HEK293 (cell line): ENCODE measurements around the gene CCDC50.
A peak's percentile ranks its signal among the peaks of the same experiment; 100 is the strongest.

ENCODE experiments used
- EGR2 ChIP-seq: fragments of 450-650 bp; formaldehyde crosslinking; IDR thresholded peaks from 2 replicates; pipeline ENCODE4 v1.5.1; 2016; ENCODE audit warnings: low read depth, missing biosample characterization, missing genetic modification characterization
- GLI4 ChIP-seq: fragments of 450-650 bp; formaldehyde crosslinking; IDR thresholded peaks from 2 replicates; pipeline ENCODE4 v1.5.1; 2016; ENCODE audit warnings: missing biosample characterization, missing genetic modification characterization
- GLIS1 ChIP-seq: fragments of 450-650 bp; formaldehyde crosslinking; IDR thresholded peaks from 2 replicates; pipeline ENCODE4 v1.5.1; 2016; ENCODE audit warnings: missing biosample characterization, missing genetic modification characterization
- MZF1 ChIP-seq: fragments of 450-650 bp; formaldehyde crosslinking; IDR thresholded peaks from 2 replicates; pipeline ENCODE4 v1.5.1; 2017; ENCODE audit warnings: missing biosample characterization, missing genetic modification characterization, borderline replicate concordance
- SP7 ChIP-seq: fragments of 450-650 bp; formaldehyde crosslinking; IDR thresholded peaks from 2 replicates; pipeline ENCODE4 v1.5.1; 2016; ENCODE audit warnings: missing biosample characterization, missing genetic modification characterization
- ZNF311 ChIP-seq: fragments of 450-650 bp; formaldehyde crosslinking; IDR thresholded peaks from 2 replicates; pipeline ENCODE4 v1.5.1; 2017; ENCODE audit warnings: missing biosample characterization, missing genetic modification characterization, borderline replicate concordance
- ZNF391 ChIP-seq: fragments of 450-650 bp; formaldehyde crosslinking; IDR thresholded peaks from 2 replicates; pipeline ENCODE4 v1.5.1; 2016; ENCODE audit warnings: low read depth, missing biosample characterization, missing genetic modification characterization, borderline replicate concordance
- ZNF501 ChIP-seq: fragments of 450-650 bp; formaldehyde crosslinking; IDR thresholded peaks from 2 replicates; pipeline ENCODE4 v1.5.1; 2016; ENCODE audit warnings: missing biosample characterization, missing genetic modification characterization
- ZNF529 ChIP-seq: fragments of 450-650 bp; formaldehyde crosslinking; IDR thresholded peaks from 2 replicates; pipeline ENCODE4 v1.5.1; 2017; ENCODE audit warnings: missing genetic modification characterization, missing biosample characterization; ENCODE audit not compliant: insufficient replicate concordance
- ZNF530 ChIP-seq: fragments of 450-650 bp; formaldehyde crosslinking; IDR thresholded peaks from 2 replicates; pipeline ENCODE4 v1.5.1; 2016; ENCODE audit warnings: low read depth, missing biosample characterization, missing genetic modification characterization
- ZNF560 ChIP-seq: fragments of 450-650 bp; formaldehyde crosslinking; IDR thresholded peaks from 2 replicates; pipeline ENCODE4 v1.5.1; 2017; ENCODE audit warnings: missing biosample characterization, missing genetic modification characterization, borderline replicate concordance
- ZNF621 ChIP-seq: fragments of 450-650 bp; formaldehyde crosslinking; IDR thresholded peaks from 2 replicates; pipeline ENCODE4 v1.5.1; 2017; ENCODE audit warnings: missing biosample characterization, missing genetic modification characterization
- ZNF629 ChIP-seq: fragments of 450-650 bp; formaldehyde crosslinking; IDR thresholded peaks from 2 replicates; pipeline ENCODE4 v1.5.1; 2017; ENCODE audit warnings: missing biosample characterization, missing genetic modification characterization
- ZNF654 ChIP-seq: fragments of 450-650 bp; formaldehyde crosslinking; IDR thresholded peaks from 2 replicates; pipeline ENCODE4 v1.5.1; 2016; ENCODE audit warnings: low read depth, missing biosample characterization, missing genetic modification characterization
- ZNF670 ChIP-seq: fragments of 450-650 bp; formaldehyde crosslinking; IDR thresholded peaks from 2 replicates; pipeline ENCODE4 v1.5.1; 2016; ENCODE audit warnings: missing biosample characterization, missing genetic modification characterization, low read depth
- ZNF707 ChIP-seq: fragments of 450-650 bp; formaldehyde crosslinking; IDR thresholded peaks from 2 replicates; pipeline ENCODE4 v1.5.1; 2016; ENCODE audit warnings: missing biosample characterization, missing genetic modification characterization
- ZNF785 ChIP-seq: fragments of 450-650 bp; formaldehyde crosslinking; IDR thresholded peaks from 2 replicates; pipeline ENCODE4 v1.5.1; 2016; ENCODE audit warnings: missing biosample characterization, missing genetic modification characterization
- ZSCAN23 ChIP-seq: fragments of 450-650 bp; formaldehyde crosslinking; IDR thresholded peaks from 2 replicates; pipeline ENCODE4 v1.5.1; 2016; ENCODE audit warnings: missing biosample characterization, missing genetic modification characterization
- TF ChIP-seq, protein P1 (sequence below): fragments of 450-650 bp; formaldehyde crosslinking; IDR thresholded peaks from 2 replicates; pipeline ENCODE4 v1.5.1; 2016; ENCODE audit warnings: missing biosample characterization, missing genetic modification characterization
- TF ChIP-seq, protein P2 (sequence below): fragments of 450-650 bp; formaldehyde crosslinking; IDR thresholded peaks from 2 replicates; pipeline ENCODE4 v1.5.1; 2016; ENCODE audit warnings: missing biosample characterization, missing genetic modification characterization, borderline replicate concordance
- TF ChIP-seq, protein P3 (sequence below): fragments of 450-650 bp; formaldehyde crosslinking; IDR thresholded peaks from 2 replicates; pipeline ENCODE4 v1.5.1; 2016; ENCODE audit warnings: missing biosample characterization, missing genetic modification characterization
- TF ChIP-seq, protein P4 (sequence below): IDR thresholded peaks from 2 replicates; pipeline ENCODE4 v1.6.1; 2011; ENCODE audit warnings: mild to moderate bottlenecking, low read depth, low read length, borderline replicate concordance
- TF ChIP-seq, protein P5 (sequence below): fragments of 450-650 bp; formaldehyde crosslinking; IDR thresholded peaks from 2 replicates; pipeline ENCODE4 v1.5.1; 2016; ENCODE audit warnings: missing biosample characterization, missing genetic modification characterization
- TF ChIP-seq, protein P6 (sequence below): fragments of 450-650 bp; formaldehyde crosslinking; IDR thresholded peaks from 2 replicates; pipeline ENCODE4 v1.5.1; 2017; ENCODE audit warnings: missing biosample characterization, missing genetic modification characterization
- TF ChIP-seq, protein P7 (sequence below): fragments of 450-650 bp; formaldehyde crosslinking; IDR thresholded peaks from 2 replicates; pipeline ENCODE4 v1.5.1; 2016; ENCODE audit warnings: missing biosample characterization, missing genetic modification characterization

Gene CCDC50

DNA sequence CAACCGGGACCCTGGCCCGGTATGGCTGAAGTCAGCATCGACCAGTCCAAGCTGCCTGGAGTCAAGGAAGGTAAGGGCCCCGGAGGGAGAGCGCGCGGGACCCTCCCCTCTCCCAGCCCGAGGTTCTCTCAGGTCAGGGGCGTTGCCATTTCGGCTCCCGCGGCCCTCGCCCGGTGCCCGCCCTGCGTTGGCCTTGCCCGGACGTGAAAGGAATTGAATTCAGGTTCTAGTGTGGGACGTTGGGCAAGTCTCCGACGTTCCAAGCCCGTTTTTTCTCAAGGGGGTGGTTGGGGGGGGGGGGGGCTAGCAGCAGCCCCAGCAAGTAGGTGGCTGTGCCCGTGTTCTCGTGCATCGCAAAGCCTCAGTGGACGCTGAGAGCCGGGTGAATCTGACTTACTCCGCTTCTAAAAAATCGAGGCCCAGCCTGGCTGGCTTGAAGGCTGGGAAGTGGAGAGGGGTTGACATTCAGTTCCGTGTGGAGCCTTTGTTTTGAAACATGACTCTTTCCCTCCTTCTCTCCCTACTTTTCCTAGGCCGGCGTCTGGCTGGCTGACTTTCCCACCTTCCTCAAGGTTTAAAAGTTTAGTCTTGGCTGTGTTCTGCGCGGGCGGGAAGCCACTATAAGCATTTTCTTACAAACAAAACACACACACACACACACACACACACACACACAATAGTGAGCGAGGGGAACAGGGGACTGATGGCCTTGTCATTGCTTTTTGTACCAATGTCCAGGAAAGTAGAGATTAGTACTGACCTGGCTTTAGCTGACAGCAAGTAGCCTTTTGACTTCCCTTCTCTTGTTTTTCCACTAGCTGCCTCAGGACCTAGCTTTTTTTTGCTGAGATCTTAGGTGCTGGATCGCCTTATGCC lies 698 bp downstream of the CCDC50 start, which contains the start of gene UTS2B (continued):
- TF ChIP-seq ZNF311 (no peak), ZNF654 (tag by site-specific recombination) (no peak), MZF1 (no peak), GLI4 (tag by site-specific recombination) (no peak), ZSCAN23 (tag by site-specific recombination) (no peak), SP7 (tag by site-specific recombination) (no peak; the same call in 1 of the 2 replicates), ZNF560 (tag by site-specific recombination) (no peak), ZNF629 (tag by site-specific recombination) (0 out of 2 replicates have a peak, but pooled peaks have one; percentile 37), ZNF670 (tag by site-specific recombination) (no peak), ZNF391 (tag by site-specific recombination) (0 out of 2 replicates have a peak, but pooled peaks have one; percentile 57), ZNF529 (no peak), ZNF621 (no peak), GLIS1 (tag by site-specific recombination) (no peak), ZNF707 (tag by site-specific recombination) (no peak), ZNF501 (tag by site-specific recombination) (no peak), ZNF530 (no peak), EGR2 (tag by site-specific recombination) (peak; percentile 36; the same call in 1 of the 2 replicates), ZNF785 (no peak)
- TF ChIP-seq, protein P1, sequence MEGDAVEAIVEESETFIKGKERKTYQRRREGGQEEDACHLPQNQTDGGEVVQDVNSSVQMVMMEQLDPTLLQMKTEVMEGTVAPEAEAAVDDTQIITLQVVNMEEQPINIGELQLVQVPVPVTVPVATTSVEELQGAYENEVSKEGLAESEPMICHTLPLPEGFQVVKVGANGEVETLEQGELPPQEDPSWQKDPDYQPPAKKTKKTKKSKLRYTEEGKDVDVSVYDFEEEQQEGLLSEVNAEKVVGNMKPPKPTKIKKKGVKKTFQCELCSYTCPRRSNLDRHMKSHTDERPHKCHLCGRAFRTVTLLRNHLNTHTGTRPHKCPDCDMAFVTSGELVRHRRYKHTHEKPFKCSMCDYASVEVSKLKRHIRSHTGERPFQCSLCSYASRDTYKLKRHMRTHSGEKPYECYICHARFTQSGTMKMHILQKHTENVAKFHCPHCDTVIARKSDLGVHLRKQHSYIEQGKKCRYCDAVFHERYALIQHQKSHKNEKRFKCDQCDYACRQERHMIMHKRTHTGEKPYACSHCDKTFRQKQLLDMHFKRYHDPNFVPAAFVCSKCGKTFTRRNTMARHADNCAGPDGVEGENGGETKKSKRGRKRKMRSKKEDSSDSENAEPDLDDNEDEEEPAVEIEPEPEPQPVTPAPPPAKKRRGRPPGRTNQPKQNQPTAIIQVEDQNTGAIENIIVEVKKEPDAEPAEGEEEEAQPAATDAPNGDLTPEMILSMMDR (tag by site-specific recombination): no peak
- TF ChIP-seq, protein P2, sequence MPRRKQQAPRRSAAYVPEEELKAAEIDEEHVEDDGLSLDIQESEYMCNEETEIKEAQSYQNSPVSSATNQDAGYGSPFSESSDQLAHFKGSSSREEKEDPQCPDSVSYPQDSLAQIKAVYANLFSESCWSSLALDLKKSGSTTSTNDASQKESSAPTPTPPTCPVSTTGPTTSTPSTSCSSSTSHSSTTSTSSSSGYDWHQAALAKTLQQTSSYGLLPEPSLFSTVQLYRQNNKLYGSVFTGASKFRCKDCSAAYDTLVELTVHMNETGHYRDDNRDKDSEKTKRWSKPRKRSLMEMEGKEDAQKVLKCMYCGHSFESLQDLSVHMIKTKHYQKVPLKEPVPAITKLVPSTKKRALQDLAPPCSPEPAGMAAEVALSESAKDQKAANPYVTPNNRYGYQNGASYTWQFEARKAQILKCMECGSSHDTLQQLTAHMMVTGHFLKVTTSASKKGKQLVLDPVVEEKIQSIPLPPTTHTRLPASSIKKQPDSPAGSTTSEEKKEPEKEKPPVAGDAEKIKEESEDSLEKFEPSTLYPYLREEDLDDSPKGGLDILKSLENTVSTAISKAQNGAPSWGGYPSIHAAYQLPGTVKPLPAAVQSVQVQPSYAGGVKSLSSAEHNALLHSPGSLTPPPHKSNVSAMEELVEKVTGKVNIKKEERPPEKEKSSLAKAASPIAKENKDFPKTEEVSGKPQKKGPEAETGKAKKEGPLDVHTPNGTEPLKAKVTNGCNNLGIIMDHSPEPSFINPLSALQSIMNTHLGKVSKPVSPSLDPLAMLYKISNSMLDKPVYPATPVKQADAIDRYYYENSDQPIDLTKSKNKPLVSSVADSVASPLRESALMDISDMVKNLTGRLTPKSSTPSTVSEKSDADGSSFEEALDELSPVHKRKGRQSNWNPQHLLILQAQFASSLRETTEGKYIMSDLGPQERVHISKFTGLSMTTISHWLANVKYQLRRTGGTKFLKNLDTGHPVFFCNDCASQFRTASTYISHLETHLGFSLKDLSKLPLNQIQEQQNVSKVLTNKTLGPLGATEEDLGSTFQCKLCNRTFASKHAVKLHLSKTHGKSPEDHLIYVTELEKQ (tag by site-specific recombination): no peak
- TF ChIP-seq, protein P3, sequence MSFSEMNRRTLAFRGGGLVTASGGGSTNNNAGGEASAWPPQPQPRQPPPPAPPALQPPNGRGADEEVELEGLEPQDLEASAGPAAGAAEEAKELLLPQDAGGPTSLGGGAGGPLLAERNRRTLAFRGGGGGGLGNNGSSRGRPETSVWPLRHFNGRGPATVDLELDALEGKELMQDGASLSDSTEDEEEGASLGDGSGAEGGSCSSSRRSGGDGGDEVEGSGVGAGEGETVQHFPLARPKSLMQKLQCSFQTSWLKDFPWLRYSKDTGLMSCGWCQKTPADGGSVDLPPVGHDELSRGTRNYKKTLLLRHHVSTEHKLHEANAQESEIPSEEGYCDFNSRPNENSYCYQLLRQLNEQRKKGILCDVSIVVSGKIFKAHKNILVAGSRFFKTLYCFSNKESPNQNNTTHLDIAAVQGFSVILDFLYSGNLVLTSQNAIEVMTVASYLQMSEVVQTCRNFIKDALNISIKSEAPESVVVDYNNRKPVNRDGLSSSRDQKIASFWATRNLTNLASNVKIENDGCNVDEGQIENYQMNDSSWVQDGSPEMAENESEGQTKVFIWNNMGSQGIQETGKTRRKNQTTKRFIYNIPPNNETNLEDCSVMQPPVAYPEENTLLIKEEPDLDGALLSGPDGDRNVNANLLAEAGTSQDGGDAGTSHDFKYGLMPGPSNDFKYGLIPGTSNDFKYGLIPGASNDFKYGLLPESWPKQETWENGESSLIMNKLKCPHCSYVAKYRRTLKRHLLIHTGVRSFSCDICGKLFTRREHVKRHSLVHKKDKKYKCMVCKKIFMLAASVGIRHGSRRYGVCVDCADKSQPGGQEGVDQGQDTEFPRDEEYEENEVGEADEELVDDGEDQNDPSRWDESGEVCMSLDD (tag by site-specific recombination): no peak
- TF ChIP-seq, protein P4, sequence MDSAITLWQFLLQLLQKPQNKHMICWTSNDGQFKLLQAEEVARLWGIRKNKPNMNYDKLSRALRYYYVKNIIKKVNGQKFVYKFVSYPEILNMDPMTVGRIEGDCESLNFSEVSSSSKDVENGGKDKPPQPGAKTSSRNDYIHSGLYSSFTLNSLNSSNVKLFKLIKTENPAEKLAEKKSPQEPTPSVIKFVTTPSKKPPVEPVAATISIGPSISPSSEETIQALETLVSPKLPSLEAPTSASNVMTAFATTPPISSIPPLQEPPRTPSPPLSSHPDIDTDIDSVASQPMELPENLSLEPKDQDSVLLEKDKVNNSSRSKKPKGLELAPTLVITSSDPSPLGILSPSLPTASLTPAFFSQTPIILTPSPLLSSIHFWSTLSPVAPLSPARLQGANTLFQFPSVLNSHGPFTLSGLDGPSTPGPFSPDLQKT: no peak
- TF ChIP-seq, protein P5, sequence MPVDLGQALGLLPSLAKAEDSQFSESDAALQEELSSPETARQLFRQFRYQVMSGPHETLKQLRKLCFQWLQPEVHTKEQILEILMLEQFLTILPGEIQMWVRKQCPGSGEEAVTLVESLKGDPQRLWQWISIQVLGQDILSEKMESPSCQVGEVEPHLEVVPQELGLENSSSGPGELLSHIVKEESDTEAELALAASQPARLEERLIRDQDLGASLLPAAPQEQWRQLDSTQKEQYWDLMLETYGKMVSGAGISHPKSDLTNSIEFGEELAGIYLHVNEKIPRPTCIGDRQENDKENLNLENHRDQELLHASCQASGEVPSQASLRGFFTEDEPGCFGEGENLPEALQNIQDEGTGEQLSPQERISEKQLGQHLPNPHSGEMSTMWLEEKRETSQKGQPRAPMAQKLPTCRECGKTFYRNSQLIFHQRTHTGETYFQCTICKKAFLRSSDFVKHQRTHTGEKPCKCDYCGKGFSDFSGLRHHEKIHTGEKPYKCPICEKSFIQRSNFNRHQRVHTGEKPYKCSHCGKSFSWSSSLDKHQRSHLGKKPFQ (tag by site-specific recombination): no peak
- TF ChIP-seq, protein P6, sequence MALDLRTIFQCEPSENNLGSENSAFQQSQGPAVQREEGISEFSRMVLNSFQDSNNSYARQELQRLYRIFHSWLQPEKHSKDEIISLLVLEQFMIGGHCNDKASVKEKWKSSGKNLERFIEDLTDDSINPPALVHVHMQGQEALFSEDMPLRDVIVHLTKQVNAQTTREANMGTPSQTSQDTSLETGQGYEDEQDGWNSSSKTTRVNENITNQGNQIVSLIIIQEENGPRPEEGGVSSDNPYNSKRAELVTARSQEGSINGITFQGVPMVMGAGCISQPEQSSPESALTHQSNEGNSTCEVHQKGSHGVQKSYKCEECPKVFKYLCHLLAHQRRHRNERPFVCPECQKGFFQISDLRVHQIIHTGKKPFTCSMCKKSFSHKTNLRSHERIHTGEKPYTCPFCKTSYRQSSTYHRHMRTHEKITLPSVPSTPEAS (tag by site-specific recombination): peak; percentile 91
- TF ChIP-seq, protein P7, sequence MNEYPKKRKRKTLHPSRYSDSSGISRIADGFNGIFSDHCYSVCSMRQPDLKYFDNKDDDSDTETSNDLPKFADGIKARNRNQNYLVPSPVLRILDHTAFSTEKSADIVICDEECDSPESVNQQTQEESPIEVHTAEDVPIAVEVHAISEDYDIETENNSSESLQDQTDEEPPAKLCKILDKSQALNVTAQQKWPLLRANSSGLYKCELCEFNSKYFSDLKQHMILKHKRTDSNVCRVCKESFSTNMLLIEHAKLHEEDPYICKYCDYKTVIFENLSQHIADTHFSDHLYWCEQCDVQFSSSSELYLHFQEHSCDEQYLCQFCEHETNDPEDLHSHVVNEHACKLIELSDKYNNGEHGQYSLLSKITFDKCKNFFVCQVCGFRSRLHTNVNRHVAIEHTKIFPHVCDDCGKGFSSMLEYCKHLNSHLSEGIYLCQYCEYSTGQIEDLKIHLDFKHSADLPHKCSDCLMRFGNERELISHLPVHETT (tag by site-specific recombination): no peak
